AG09319 (cell line): ENCODE measurements around the gene SDC1.

Experiments
- DNase-seq: peaks from one replicate; pipeline ENCODE4 v3.0.0-alpha.2; 2010; ENCODE audit warnings: low read depth; ENCODE audit errors: extremely low read depth
- CTCF ChIP-seq: IDR thresholded peaks from 2 replicates; pipeline ENCODE4 v1.5.1; 2011; ENCODE audit warnings: low read depth, mild to moderate bottlenecking, inconsistent platforms, low read length, moderate library complexity

SDC1 gene

DNA sequence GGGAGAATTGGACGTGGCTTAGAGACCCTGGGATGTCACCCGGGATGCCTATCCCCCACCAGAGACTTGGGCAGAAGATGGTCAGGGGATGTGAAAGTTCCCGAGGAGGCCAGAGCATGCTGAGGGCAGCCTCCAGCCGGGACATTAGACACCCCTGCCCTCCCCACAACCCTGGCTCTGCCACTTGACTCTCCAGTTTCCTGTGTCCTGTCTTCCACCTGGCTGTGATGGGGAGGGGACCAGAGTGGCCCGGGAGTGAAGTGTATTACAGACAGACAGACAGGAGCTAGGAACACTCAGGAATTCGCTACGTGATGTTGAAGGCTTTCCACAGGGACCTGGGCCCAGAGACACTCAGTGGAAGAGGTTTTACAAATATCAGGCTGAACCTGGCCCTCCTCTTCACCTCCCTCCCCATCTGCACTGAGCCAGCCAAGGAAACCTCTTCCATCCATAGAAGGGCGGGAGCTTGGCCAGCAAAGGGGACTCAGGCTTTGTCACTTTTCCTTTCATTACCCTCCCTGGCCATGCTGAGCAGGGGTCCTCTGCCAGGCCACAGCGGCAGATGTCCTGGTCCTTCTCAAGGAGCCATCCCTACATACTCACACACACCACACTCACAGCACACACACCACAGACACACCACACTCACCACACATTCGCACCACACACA lies 60.7 kb downstream of the SDC1 start:
- TF ChIP-seq CTCF: no peak
- DNase-seq: no peak

- no peak for DNase-seq
- TF ChIP-seq CTCF: no peak
These were observed 65.4 kb downstream of the SDC1 start for GRCh38 chr2:20159411-20160070.

- no peak for DNase-seq
- TF ChIP-seq CTCF: no peak
These were observed 67.6 kb downstream of the SDC1 start for GRCh38 chr2:20157193-20157891.

- no peak for DNase-seq
- TF ChIP-seq CTCF: no peak
These were observed 68.1 kb downstream of the SDC1 start for GRCh38 chr2:20156836-20157192.

DNA sequence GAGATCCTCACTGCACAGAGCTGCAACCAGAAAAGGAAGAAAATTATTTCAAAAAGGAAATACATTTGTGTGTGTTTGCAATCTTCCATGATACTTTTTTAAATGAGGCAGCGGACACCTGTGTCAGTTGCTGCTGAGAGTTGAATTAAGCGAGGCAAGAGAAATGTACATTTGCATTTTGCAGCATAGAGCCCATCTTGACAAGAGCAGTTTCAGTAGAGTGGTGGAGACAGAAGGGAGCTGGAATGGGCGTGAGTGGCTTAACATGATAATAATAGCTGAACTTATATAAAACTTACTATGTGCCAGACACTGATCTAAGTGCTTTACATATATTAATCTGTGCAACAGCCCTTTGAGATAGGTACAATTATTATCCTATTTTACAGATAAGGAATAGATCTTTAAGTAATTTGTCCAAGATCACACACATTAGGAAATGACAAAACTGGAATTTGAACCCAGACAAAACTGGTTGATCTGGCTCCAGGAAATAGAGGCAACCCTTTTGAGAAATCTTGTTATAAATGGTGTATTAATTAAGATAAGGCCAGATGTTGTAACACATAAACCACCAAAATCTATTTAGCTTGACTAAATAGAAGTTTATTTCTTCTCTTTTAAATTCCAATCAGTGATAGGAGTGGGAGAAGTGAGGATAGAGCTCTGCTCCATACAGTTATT lies 68.7 kb downstream of the SDC1 start:
- TF ChIP-seq CTCF: no peak
- no peak for DNase-seq

- no peak for DNase-seq
- TF ChIP-seq CTCF: no peak
These were observed 71.6 kb downstream of the SDC1 start for GRCh38 chr2:20153131-20153851.
